Measurements from ENCODE around the gene GRM5.

- TF ChIP-seq, protein P1, sequence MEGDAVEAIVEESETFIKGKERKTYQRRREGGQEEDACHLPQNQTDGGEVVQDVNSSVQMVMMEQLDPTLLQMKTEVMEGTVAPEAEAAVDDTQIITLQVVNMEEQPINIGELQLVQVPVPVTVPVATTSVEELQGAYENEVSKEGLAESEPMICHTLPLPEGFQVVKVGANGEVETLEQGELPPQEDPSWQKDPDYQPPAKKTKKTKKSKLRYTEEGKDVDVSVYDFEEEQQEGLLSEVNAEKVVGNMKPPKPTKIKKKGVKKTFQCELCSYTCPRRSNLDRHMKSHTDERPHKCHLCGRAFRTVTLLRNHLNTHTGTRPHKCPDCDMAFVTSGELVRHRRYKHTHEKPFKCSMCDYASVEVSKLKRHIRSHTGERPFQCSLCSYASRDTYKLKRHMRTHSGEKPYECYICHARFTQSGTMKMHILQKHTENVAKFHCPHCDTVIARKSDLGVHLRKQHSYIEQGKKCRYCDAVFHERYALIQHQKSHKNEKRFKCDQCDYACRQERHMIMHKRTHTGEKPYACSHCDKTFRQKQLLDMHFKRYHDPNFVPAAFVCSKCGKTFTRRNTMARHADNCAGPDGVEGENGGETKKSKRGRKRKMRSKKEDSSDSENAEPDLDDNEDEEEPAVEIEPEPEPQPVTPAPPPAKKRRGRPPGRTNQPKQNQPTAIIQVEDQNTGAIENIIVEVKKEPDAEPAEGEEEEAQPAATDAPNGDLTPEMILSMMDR (conservative IDR thresholded peaks at IDR 0.05) = no peak
- TF ChIP-seq EZH2 (IDR thresholded peaks at IDR 0.05; ENCODE audit: low read depth) = no peak
These were observed 414.2 kb downstream of the GRM5 start for GRCh38 chr11:88651556-88651955.

All from PC-9 (cell line).